Common myeloid progenitor, CD34-positive (primary cell): ENCODE measurements around the gene SLC49A3.

Source experiments
- CTCF ChIA-PET: fragments of 350-600 bp; sonication (Branson Sonifier 250); formaldehyde crosslinking; loops from one replicate; lab custom pipeline; 2021; ENCODE audit warnings: antibody characterized with exemption; lab: Charles Lee
- POLR2A ChIA-PET: fragments of 350-600 bp; sonication (Branson Sonifier 250); formaldehyde crosslinking; loops from one replicate; lab custom pipeline; 2021; ENCODE audit warnings: antibody characterized with exemption; lab: Charles Lee
- DNase-seq, 3 donors: peaks; one replicate each; pipeline versions ENCODE4 v3.0.0 to v3.0.0-alpha.2; 2013
- H3K27ac ChIP-seq, 2 experiments: 1 replicate in 1 of 2; 2 replicates in 1 of 2; pipeline ENCODE4 v1.7.0; 2013; ENCODE audit warnings: inconsistent platforms in 2 of 2, low read length in 2 of 2, mild to moderate bottlenecking in 2 of 2, low read depth in 1 of 2, moderate library complexity in 1 of 2; ENCODE audit not compliant: severe bottlenecking in 2 of 2, insufficient read depth in 1 of 2, poor library complexity in 1 of 2
- H3K27me3 ChIP-seq, 5 experiments: replicated peaks in 2 of 5; 1 replicate in 3 of 5; 2 replicates in 2 of 5; pipeline versions ENCODE4 v1.6.1 to v1.7.0; 2013; ENCODE audit warnings: low read length in 4 of 5, mild to moderate bottlenecking in 2 of 5, moderate library complexity in 2 of 5, inconsistent platforms in 1 of 5; ENCODE audit not compliant: insufficient read depth in 5 of 5, control insufficient read depth in 4 of 5
- H3K36me3 ChIP-seq, 4 experiments: 1 replicate in 2 of 4; 2 replicates in 2 of 4; pipeline versions ENCODE4 v1.6.1 to v1.7.0; 2013; ENCODE audit warnings: low read length in 3 of 4, control low read depth in 1 of 4, mild to moderate bottlenecking in 1 of 4; ENCODE audit not compliant: control insufficient read depth in 4 of 4, insufficient read depth in 4 of 4
- H3K4me1 ChIP-seq, 4 experiments: 1 replicate in 3 of 4; 2 replicates in 1 of 4; pipeline versions ENCODE4 v1.6.1 to v1.7.1; 2013; ENCODE audit warnings: low read length in 3 of 4, mild to moderate bottlenecking in 3 of 4, control low read depth in 1 of 4, inconsistent platforms in 1 of 4, moderate library complexity in 1 of 4; ENCODE audit not compliant: control insufficient read depth in 4 of 4, insufficient read depth in 4 of 4; ENCODE audit errors: control extremely low read depth in 1 of 4
- H3K4me3 ChIP-seq, 7 experiments: 1 replicate in 4 of 7; 2 replicates in 3 of 7; pipeline versions ENCODE4 v1.5.1 to v1.7.0; 2013; ENCODE audit warnings: mild to moderate bottlenecking in 7 of 7, low read length in 6 of 7, moderate library complexity in 6 of 7, inconsistent platforms in 2 of 7, low read depth in 2 of 7, control low read depth in 1 of 7; ENCODE audit not compliant: insufficient read depth in 4 of 7, control insufficient read depth in 1 of 7; ENCODE audit errors: extremely low read depth in 1 of 7
- H3K9me3 ChIP-seq, 5 experiments: 1 replicate in 4 of 5; 2 replicates in 1 of 5; pipeline versions ENCODE4 v1.6.1 to v1.7.1; 2013; ENCODE audit warnings: low read length in 4 of 5, mild to moderate bottlenecking in 2 of 5, inconsistent platforms in 1 of 5, low read depth in 1 of 5, moderate library complexity in 1 of 5; ENCODE audit not compliant: control insufficient read depth in 4 of 5, insufficient read depth in 2 of 5; ENCODE audit errors: control extremely low read depth in 1 of 5
- WGBS: methylation state at CpG from one replicate; pipeline ENCODE4 v1.1.5; 2013; ENCODE audit not compliant: insufficient coverage; 5-methylcytosine and 5-hydroxymethylcytosine counted together

Gene SLC49A3

DNA sequence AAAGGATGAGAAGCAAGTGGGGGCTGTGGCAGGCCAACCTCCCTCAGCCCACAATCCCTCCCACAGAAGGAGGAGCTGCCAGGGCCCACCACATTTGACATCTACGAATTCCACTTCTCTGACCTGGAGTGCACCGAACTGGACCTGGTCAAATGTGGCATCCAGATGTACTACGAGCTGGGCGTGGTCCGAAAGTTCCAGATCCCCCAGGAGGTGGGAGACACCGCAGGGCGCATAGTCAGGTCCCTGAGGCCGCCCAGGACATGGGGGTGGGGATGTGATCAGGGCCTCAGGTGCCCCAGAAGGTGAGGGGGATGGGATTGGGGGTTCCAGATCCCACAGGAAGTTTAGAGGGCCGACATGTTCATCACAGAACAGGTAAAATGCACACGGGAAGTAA, 28.6 kb downstream of the SLC49A3 start:
- peaks cover 0 to 21% (median 16%) of the 10 kb centered on the region in 4 experiments for H3K4me1 ChIP-seq
- peaks cover 0 to 18% (median 8%) of the 10 kb centered on the region in 4 experiments for H3K36me3 ChIP-seq
- no peaks in the 10 kb centered on the region for H3K9me3 ChIP-seq
- ChIA-PET CTCF (no interaction called here), POLR2A (no interaction called here)
- 96% methylated on average over 8 of the region's 10 CpGs for WGBS
- H3K27me3 ChIP-seq = peaks cover 0 to 4% (median 0%) of the 10 kb centered on the region in 5 experiments
- no peak overlapping the region for H3K27ac ChIP-seq
- no peak overlapping the region for H3K4me3 ChIP-seq
- no peak for DNase-seq

DNA sequence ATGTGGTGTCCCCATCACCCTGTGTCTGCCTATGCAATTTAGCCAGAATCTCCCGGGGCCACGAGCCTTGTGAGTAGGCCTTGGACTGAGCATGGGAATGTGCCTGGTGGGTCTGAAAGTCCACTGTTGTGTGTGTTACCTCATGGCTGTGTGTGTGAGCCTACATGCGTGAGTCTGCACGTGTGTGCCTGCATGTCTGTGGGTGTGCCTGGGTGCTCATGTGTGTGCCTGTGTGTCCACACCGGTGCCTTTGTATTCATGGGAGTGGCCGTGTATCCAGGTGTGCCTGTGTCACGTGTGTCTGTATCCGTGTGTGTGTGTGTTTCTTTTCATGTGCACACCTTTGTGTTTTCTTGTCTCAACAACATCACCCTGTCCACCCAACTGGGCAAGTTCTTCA, 29.1 kb downstream of the SLC49A3 start:
- Histone ChIP-seq H3K27ac (no peak overlapping the region), H3K4me1 (peaks cover 0 to 17% (median 16%) of the 10 kb centered on the region in 4 experiments), H3K4me3 (no peak overlapping the region), H3K9me3 (no peaks in the 10 kb centered on the region), H3K27me3 (peaks cover 0 to 9% (median 0%) of the 10 kb centered on the region in 5 experiments), H3K36me3 (peaks cover 0 to 18% (median 8%) of the 10 kb centered on the region in 4 experiments)
- ChIA-PET POLR2A (no interaction called here), CTCF (no interaction called here)
- no peak for DNase-seq
- WGBS = 96% methylated on average over 4 of the region's 8 CpGs

DNA sequence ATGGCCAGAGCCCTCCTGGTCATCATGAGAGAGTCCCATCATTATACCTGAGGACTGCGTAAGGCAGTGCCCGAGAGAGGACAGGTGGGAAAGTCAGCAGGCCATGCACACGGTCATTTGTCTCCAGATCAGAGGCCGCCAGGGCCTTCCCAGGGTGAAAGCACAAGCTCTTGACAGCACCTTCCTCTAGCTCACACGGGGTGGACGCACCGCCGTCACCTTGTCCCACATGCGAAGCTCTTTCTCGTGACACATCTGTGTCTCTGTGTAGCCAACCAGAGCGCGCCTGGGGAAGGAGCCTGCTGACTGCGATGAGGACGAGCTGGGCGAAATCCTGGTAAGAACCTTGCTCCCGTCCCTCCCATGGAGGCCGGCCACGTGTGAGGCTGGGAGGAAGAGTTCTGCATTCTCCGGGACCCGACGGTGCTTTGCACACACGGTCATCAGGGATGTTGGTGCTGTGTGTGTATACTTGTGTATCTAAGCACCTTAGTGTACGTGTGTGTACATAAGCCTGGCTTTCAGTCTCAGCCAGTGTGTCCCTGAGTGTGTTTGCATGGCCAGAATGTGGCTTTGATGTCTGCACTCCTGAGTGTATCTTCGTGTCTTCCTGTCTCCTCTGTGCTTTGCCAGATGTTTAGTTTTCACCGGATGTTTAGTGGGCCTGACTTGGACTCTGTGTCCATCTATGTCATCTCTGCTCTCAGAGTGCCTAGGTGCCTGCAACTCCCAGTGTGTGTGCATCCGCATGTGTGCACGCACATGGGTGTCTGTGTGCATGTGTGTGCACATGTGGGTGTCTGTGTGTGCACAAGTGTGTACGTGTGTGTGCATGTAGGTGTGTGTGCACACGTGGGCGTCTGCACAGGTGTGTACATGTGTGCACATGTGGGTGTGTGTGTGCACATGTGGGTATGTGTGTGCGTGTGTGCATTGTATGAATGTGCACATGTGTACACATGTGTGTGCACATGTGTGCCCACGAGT, 30.0 kb downstream of the SLC49A3 start:
- Histone ChIP-seq H3K27ac (no peak overlapping the region), H3K4me1 (peaks cover 0 to 9% (median 8%) of the 10 kb centered on the region in 4 experiments), H3K4me3 (no peak overlapping the region), H3K36me3 (peaks cover 0 to 18% (median 8%) of the 10 kb centered on the region in 4 experiments), H3K9me3 (no peaks in the 10 kb centered on the region), H3K27me3 (peaks cover 0 to 14% (median 0%) of the 10 kb centered on the region in 5 experiments)
- peak in 2 of 3 donors; percentile 17 to 36 for DNase-seq
- WGBS = 97% methylated on average over 23 of the region's 32 CpGs
- POLR2A ChIA-PET = no interaction called here
- CTCF ChIA-PET = no interaction called here

DNA sequence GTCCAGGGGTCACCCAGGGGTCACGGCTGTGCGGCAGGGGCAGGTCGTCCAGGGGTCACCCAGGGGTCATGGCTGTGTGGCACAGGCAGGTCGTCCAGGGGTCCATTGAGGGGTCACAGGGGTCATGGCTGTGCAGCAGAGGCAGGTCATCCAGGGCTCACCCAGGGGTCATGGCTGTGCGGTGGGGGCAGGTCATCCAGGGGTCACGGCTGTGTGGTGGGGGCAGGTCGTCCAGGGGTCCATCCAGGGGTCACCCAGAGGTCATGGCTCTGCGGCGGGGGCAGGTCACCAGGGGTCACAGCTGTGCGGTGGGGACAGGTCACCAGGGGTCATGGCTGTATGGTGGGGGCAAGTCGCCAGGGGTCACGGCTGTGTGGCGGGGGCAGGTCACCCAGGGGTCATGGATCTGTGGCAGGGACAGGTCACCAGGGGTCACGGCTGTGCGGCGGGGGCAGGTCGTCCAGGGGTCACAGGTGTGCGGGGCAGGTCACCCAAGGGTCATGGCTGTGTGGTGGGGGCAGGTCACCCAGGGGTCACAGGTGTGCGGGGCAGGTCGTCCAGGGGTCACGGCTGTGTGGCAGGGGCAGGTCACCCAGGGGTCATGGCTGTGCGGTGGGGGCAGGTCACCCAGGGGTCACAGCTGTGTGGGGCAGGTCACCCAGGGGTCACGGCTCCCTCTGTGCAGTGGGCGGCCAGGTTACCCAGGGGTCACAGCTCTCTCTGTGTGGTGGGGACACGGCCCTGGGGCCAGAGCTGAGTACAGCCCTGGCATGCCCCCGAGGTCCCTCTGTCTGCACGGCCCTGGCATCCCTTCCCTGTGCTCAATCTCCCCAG, 30.9 kb downstream of the SLC49A3 start:
- peaks cover 0 to 3% (median 3%) of the 10 kb centered on the region in 4 experiments for H3K4me1 ChIP-seq
- POLR2A ChIA-PET = no interaction called here
- DNase-seq = peak in 1 of 3 donors; percentile 18
- WGBS = 95% methylated on average over 18 of the region's 27 CpGs
- peaks cover 0 to 18% (median 8%) of the 10 kb centered on the region in 4 experiments for H3K36me3 ChIP-seq
- peaks cover 0 to 18% (median 0%) of the 10 kb centered on the region in 5 experiments for H3K27me3 ChIP-seq
- no peak overlapping the region for H3K4me3 ChIP-seq
- H3K27ac ChIP-seq = no peak overlapping the region
- H3K9me3 ChIP-seq = no peaks in the 10 kb centered on the region
- CTCF ChIA-PET = no interaction called here

- peaks cover 0 to 22% (median 0%) of the 10 kb centered on the region in 5 experiments for H3K27me3 ChIP-seq
- H3K4me1 ChIP-seq = no peaks in the 10 kb centered on the region
- ChIA-PET POLR2A (no interaction called here), CTCF (no interaction called here)
- H3K9me3 ChIP-seq = no peaks in the 10 kb centered on the region
- peaks cover 0 to 17% (median 8%) of the 10 kb centered on the region in 4 experiments for H3K36me3 ChIP-seq
- 92% methylated on average over 13 of the region's 23 CpGs for WGBS
- H3K4me3 ChIP-seq = no peak overlapping the region
- DNase-seq = no peak
- no peak overlapping the region for H3K27ac ChIP-seq
Observed at GRCh38 chr4:657338-657833, 31.6 kb downstream of the SLC49A3 start.

DNA sequence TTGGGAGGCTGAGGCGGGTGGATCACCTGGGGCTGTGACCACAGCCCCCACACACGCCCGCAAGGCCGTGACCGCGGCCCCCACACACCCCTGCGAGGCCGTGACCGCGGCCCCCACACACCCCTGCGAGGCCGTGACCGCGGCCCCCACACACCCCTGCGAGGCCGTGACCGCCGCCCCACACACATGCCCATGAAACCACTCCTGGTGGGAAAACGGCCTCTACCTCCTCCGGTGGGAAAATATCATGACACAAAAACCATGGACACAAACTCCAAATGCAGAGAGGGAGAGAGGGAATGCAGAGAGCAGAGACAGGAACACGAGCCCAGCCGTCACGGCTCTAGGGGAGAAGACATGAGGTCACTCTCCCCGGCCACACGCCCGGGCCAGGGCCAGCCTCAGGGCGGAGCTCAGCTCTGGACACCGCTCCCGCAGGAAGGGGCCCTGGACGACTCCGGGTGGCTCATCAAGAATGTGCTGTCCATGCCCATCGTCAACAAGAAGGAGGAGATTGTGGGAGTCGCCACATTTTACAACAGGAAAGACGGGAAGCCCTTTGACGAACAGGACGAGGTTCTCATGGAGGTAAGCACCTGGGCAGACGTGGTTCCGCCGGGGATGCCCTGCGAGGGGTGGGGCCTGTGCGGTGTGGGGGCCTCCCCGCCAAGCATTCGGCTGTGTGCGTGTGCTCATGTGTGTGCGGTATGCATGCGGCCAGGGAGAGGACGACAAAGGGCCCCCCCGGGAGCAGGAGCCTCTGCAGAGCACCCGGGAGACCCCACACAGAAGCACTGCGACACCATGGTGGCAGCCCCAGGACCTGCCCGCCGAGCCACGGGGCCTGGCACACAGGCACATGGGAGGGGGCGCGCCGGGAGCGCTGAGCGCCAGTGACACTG, 32.3 kb downstream of the SLC49A3 start:
- Histone ChIP-seq H3K36me3 (peaks cover 0 to 12% (median 5%) of the 10 kb centered on the region in 4 experiments), H3K4me3 (no peak overlapping the region), H3K4me1 (no peaks in the 10 kb centered on the region), H3K27ac (no peak overlapping the region), H3K9me3 (no peaks in the 10 kb centered on the region), H3K27me3 (peaks cover 0 to 29% (median 0%) of the 10 kb centered on the region in 5 experiments)
- ChIA-PET POLR2A (no interaction called here), CTCF (no interaction called here)
- DNase-seq = peak in 1 of 3 donors; percentile 24
- WGBS = 82% methylated on average over 44 of the region's 58 CpGs
